ENCODE measurements around the gene DLGAP4.

The DLGAP4 gene

DNA sequence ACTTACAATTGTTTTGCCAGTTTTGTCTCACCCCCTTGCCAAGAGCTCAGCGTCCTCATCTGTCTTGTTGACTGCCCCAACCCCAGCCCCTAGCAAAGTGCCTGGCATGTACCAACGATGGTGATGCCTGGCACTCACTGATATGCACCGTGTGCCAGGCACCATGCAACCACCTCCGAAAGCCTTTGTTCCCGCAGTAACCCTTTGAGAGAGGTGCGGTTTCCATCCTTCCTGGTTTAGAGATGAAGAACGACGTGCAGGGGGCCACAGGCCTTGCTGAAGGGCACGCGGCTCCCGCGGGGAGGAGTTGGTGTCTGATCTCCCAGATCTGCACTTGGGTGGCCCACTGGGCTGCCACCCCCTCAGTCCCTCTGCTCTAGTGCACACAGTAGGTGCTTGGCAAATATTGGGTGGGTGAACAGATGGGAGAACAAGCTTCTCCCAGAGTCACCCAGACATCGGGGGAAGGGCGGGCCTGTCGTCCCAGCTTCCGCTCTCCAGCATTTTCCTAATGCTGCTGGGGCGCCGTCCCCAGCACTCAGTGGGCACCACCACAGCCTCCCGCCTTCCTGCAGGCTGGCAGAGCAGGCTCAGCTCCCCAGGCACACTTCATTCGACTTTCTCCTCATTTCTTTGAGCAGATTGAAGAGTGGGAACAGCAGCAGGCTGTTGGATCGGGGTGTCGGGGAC is 35.3 kb downstream of the DLGAP4 start:
- TF ChIP-seq, protein P1, sequence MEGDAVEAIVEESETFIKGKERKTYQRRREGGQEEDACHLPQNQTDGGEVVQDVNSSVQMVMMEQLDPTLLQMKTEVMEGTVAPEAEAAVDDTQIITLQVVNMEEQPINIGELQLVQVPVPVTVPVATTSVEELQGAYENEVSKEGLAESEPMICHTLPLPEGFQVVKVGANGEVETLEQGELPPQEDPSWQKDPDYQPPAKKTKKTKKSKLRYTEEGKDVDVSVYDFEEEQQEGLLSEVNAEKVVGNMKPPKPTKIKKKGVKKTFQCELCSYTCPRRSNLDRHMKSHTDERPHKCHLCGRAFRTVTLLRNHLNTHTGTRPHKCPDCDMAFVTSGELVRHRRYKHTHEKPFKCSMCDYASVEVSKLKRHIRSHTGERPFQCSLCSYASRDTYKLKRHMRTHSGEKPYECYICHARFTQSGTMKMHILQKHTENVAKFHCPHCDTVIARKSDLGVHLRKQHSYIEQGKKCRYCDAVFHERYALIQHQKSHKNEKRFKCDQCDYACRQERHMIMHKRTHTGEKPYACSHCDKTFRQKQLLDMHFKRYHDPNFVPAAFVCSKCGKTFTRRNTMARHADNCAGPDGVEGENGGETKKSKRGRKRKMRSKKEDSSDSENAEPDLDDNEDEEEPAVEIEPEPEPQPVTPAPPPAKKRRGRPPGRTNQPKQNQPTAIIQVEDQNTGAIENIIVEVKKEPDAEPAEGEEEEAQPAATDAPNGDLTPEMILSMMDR (conservative IDR thresholded peaks at IDR 0.05; ENCODE audit: low read length) = no peak
- H3K4me3 ChIP-seq (ENCODE audit: low read length) = no peak overlapping the region
- DNase-seq (ENCODE audit: low read depth) = no peak

DNA sequence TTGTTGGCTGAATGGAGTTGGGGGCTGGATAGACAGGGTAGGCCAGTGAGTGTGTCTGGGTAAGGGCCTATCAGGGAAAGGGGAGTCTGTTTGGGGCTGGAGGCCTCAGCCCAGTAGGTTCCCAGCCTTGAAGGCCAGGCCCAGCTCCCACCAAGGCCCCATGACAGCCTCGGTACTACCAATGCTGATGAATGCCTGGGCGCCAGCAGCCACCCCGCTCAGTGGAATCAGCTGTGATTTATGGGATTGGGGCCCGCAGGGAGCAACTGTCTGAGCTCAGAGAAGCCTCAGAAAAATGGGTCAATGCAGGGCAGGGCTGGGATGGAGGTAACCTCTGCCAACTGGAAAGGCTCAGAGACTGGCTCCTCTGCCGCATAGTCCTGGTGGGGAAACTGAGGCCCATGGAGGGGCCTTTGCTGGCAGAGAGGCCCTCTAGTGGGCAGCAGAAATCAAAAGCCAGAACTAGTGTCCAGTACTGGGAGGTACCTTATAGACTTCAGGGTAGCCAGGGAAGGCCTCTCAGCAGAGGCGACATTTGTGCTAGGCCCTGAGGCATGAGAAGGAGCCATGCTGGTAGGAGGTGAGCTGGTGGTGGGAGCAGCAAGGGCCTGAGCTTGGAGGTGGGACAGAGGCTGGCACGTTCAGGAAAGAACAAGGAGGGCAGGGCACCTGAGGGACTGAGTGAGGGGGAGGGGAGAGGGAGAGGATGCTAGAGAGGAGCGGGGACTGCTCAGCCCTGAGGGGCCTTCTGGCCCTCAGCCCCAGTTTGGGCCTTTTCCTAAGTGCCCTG is 36.4 kb downstream of the DLGAP4 start:
- TF ChIP-seq, protein P1 (conservative IDR thresholded peaks at IDR 0.05; ENCODE audit: low read length) = no peak
- H3K4me3 ChIP-seq (ENCODE audit: low read length) = no peak overlapping the region
- DNase-seq (ENCODE audit: low read depth) = no peak

DNA sequence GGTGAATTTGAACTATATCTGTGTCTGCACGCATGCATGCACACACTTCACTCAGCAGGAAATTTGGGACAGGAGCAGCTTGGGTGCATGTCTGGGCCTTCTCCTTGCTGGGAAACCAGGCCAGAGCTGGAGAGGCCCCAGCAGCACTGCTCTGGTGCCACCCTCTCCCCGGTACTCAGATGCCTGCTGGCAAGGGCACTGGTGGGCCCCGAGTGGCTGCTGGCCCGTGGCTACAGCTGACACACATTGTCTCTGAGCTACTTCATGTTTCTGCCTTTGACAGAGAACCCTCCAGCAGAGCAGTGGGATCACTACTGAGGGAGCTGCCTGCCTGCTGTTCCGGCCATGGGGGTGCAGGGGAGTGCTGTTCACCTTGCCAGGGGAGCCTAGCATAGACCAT is 37.5 kb downstream of the DLGAP4 start:
- no peak for DNase-seq (ENCODE audit: low read depth)
- TF ChIP-seq, protein P1 (conservative IDR thresholded peaks at IDR 0.05; ENCODE audit: low read length) = no peak
- no peak overlapping the region for H3K4me3 ChIP-seq (ENCODE audit: low read length)

DNA sequence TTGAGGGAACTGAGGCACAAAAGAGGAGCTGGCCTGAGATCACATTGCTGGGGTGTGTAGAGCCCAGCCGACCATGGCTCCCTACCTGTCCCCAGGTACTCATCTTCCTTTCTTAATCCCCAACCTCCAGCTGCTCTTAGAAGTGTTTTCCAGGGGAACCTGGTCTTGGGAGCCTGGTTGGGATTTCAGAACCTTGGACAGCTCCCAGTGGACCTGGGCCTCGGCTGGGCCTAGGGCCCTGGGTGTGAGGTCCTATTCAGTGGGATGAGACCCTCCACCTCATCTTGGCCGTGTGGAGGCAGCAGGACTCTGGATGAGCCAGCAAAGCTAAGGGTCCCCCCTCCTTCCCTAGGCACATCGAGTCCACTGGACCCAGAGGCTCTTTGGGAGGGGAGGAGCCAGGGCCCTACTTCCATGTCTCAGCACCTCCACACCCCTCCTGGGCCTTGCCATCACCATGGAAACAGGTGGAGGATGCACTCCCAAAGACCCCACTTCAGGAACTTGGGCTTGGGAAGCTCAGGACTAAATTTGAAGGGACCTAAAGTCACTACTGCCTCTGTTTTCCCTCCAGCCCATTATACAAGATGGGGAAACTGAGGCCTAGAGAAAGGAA is 38.5 kb downstream of the DLGAP4 start:
- peak; percentile 29 for DNase-seq (ENCODE audit: low read depth)
- H3K4me3 ChIP-seq (ENCODE audit: low read length) = no peak overlapping the region
- TF ChIP-seq, protein P1 (conservative IDR thresholded peaks at IDR 0.05; ENCODE audit: low read length) = no peak

DNA sequence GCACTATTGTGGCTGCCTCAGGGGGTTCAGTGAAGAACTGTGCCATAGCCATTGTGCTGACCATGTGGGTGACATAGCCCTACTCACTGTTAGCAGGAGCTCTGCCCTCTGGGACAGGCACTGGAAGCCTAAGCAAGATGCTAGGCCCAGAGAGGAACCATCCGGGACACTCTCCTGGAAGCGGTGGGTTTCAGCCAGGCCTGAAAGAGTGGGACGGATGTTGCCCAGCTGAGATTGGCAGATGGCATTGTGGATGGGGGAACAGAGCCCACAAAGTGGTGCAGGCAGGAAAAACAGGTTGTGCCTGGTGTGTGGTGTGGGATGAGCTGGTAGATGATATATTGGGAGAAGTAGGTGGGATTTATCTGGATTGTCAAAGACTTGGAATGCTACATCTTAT is 40.1 kb downstream of the DLGAP4 start:
- H3K4me3 ChIP-seq (ENCODE audit: low read length) = no peak overlapping the region
- DNase-seq (ENCODE audit: low read depth) = no peak
- TF ChIP-seq, protein P1 (conservative IDR thresholded peaks at IDR 0.05; ENCODE audit: low read length) = no peak

DNA sequence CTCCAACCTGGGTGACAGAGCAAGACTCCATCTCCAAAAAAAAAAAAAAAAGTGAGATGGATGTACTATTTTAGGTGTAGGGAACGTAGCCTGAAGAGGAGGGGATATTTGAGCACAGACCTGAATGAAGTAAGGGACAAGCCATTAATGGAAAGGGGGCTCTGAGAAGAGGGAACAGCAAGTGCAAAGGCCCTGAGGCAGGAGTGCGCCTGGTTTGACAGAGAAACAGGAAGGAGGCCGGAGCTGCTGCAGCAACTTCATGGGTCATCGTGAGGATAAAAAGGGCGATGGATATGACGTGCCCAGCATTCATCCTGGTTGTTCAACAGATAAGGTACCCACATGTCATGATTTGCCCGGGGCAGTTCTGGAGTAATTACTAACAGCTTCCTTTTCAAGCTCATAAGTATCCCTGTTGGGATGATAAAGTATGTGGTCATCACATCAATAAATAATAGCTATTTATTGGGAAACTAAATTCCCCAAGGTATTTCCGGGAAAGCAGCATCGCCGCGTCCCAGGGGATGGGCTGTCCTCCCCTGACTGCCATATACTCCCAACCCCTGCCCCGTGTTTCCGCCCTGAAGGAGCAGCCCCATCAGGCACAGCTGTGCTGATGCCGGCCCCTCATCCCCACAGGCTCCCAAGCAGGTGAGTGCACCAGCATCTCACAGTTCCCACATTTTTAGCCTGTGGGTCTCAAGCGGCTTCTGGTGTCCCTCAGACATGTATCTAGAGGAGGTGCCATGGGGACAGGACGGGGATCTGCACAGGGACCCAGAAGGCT is 43.4 kb downstream of the DLGAP4 start:
- TF ChIP-seq, protein P1 (conservative IDR thresholded peaks at IDR 0.05; ENCODE audit: low read length) = no peak
- no peak for DNase-seq (ENCODE audit: low read depth)
- no peak overlapping the region for H3K4me3 ChIP-seq (ENCODE audit: low read length)

All from AG10803 (cell line).